ENCODE measurements around the gene CCNA1. TPM values are rescaled to one million over a fixed set of nuclear protein-coding genes. Genes with fewer than 3 reads are reported as not detected.
A peak's percentile ranks its signal among the peaks of the same experiment; 100 is the strongest.

CCNA1 gene
- total RNA-seq, 2 donors from 2014 or later = not detected

GRCh38 chr13:36445278-36445677 is 13.0 kb downstream of the CCNA1 start:
- Histone ChIP-seq H3K27me3 (no peaks in the 10 kb centered on the region), H3K9me3 (no peaks in the 10 kb centered on the region)
- TF ChIP-seq CTCF (IDR thresholded peaks at IDR 0.05) = no peak

GRCh38 chr13:36445891-36446351 is 13.6 kb downstream of the CCNA1 start:
- no peak for DNase-seq (ENCODE audit: low spot score)
- no peaks in the 10 kb centered on the region for H3K36me3 ChIP-seq
- no peak overlapping the region for H3K4me3 ChIP-seq
- no peaks in the 10 kb centered on the region for H3K9me3 ChIP-seq
- H3K27ac ChIP-seq = no peak overlapping the region
- no peaks in the 10 kb centered on the region for H3K4me1 ChIP-seq
- no peaks in the 10 kb centered on the region for H3K27me3 ChIP-seq
- TF ChIP-seq CTCF (IDR thresholded peaks at IDR 0.05) = no peak

More at GRCh38 chr13:36445278-36445677, 13.0 kb downstream of the CCNA1 start:
- DNase-seq (ENCODE audit: low spot score) = no peak
- Histone ChIP-seq H3K4me3 (no peak overlapping the region), H3K36me3 (no peaks in the 10 kb centered on the region), H3K4me1 (no peaks in the 10 kb centered on the region), H3K27ac (no peak overlapping the region)

- Histone ChIP-seq H3K4me1 (no peaks in the 10 kb centered on the region), H3K9me3 (no peaks in the 10 kb centered on the region), H3K4me3 (no peak overlapping the region), H3K27ac (no peak overlapping the region), H3K36me3 (no peaks in the 10 kb centered on the region), H3K27me3 (no peaks in the 10 kb centered on the region)
- no peak for DNase-seq (ENCODE audit: low spot score)
- no peak for TF ChIP-seq CTCF (IDR thresholded peaks at IDR 0.05)
These were observed 15.2 kb downstream of the CCNA1 start for GRCh38 chr13:36447501-36447900.

- no peak for TF ChIP-seq CTCF (IDR thresholded peaks at IDR 0.05)
- Histone ChIP-seq H3K36me3 (no peaks in the 10 kb centered on the region), H3K4me1 (no peaks in the 10 kb centered on the region), H3K27me3 (no peaks in the 10 kb centered on the region), H3K4me3 (no peak overlapping the region), H3K27ac (no peak overlapping the region), H3K9me3 (no peaks in the 10 kb centered on the region)
- no peak for DNase-seq (ENCODE audit: low spot score)
These were observed 18.2 kb downstream of the CCNA1 start for GRCh38 chr13:36450534-36450933.

GRCh38 chr13:36453516-36453915 is 21.2 kb downstream of the CCNA1 start:
- H3K27ac ChIP-seq = no peak overlapping the region
- no peaks in the 10 kb centered on the region for H3K36me3 ChIP-seq
- peak in 1 of 2 donors; percentile 63 for TF ChIP-seq CTCF (IDR thresholded peaks at IDR 0.05)
- DNase-seq (ENCODE audit: low spot score) = no peak
- no peak overlapping the region for H3K4me3 ChIP-seq
- no peaks in the 10 kb centered on the region for H3K27me3 ChIP-seq
- H3K9me3 ChIP-seq = no peaks in the 10 kb centered on the region
- no peaks in the 10 kb centered on the region for H3K4me1 ChIP-seq

GRCh38 chr13:36454121-36454520 is 21.8 kb downstream of the CCNA1 start:
- H3K27me3 ChIP-seq = no peaks in the 10 kb centered on the region
- H3K27ac ChIP-seq = no peak overlapping the region
- no peak for DNase-seq (ENCODE audit: low spot score)
- H3K4me3 ChIP-seq = no peak overlapping the region
- H3K4me1 ChIP-seq = no peaks in the 10 kb centered on the region
- TF ChIP-seq CTCF (IDR thresholded peaks at IDR 0.05) = no peak
- H3K9me3 ChIP-seq = no peaks in the 10 kb centered on the region
- H3K36me3 ChIP-seq = no peaks in the 10 kb centered on the region
